Measurements from ENCODE around the gene FGF6. TPM values are rescaled to one million over a fixed set of nuclear protein-coding genes. Genes with fewer than 3 reads are reported as not detected.

Gene FGF6
- polyA plus RNA-seq, 1 experiment: not detected

GRCh38 chr12:4423528-4424195 lies 22.0 kb downstream of the FGF6 start:
- no peaks in the 10 kb centered on the region for H3K36me3 ChIP-seq (ENCODE audit: control insufficient read depth, insufficient read depth, low read length)
- no peak for TF ChIP-seq CTCF (IDR thresholded peaks at IDR 0.05; ENCODE audit: insufficient read depth, low read depth, low read length)
- no peak for DNase-seq (ENCODE audit: low read depth)
- no peaks in the 10 kb centered on the region for H3K27me3 ChIP-seq (ENCODE audit: control insufficient read depth, insufficient read depth, low read length)
- POLR2A ChIA-PET: no interaction called here
- no peak overlapping the region for H3K4me3 ChIP-seq (ENCODE audit: low read depth, low read length)
- CTCF ChIA-PET: interaction anchor here (1.4 kb wide), 1 partner anchor 13 kb away, joined by 9 read pairs; no protein-coding TSS in a partner anchor

GRCh38 chr12:4422985-4423384 lies 22.6 kb downstream of the FGF6 start:
- no peak for DNase-seq (ENCODE audit: low read depth)
- TF ChIP-seq CTCF (IDR thresholded peaks at IDR 0.05; ENCODE audit: insufficient read depth, low read depth, low read length): no peak
- Histone ChIP-seq H3K36me3 (ENCODE audit: control insufficient read depth, insufficient read depth, low read length) (no peaks in the 10 kb centered on the region), H3K4me3 (ENCODE audit: low read depth, low read length) (no peak overlapping the region), H3K27me3 (ENCODE audit: control insufficient read depth, insufficient read depth, low read length) (0 out of 2 replicates have a peak, but pooled peaks cover 2% of the 10 kb centered on the region)
- ChIA-PET POLR2A (no interaction called here), CTCF (interaction anchor here (1.4 to 4.0 kb wide), 2 partner anchors 12 to 103 kb away, joined by 9 to 48 read pairs; no protein-coding TSS in a partner anchor)

GRCh38 chr12:4421590-4422031 lies 24.0 kb downstream of the FGF6 start:
- POLR2A ChIA-PET: no interaction called here
- no peak overlapping the region for H3K4me3 ChIP-seq (ENCODE audit: low read depth, low read length)
- H3K27me3 ChIP-seq (ENCODE audit: control insufficient read depth, insufficient read depth, low read length): 0 out of 2 replicates have a peak, but pooled peaks cover 5% of the 10 kb centered on the region
- H3K36me3 ChIP-seq (ENCODE audit: control insufficient read depth, insufficient read depth, low read length): no peaks in the 10 kb centered on the region
- peak; percentile 65 for TF ChIP-seq CTCF (IDR thresholded peaks at IDR 0.05; ENCODE audit: insufficient read depth, low read depth, low read length)
- CTCF ChIA-PET: interaction anchor here (0.6 to 4.0 kb wide), 14 partner anchors 9 to 109 kb away, joined by 3 to 48 read pairs (median 4); no protein-coding TSS in a partner anchor
- no peak for DNase-seq (ENCODE audit: low read depth)

- Histone ChIP-seq H3K27me3 (ENCODE audit: control insufficient read depth, insufficient read depth, low read length) (0 out of 2 replicates have a peak, but pooled peaks cover 5% of the 10 kb centered on the region), H3K36me3 (ENCODE audit: control insufficient read depth, insufficient read depth, low read length) (no peaks in the 10 kb centered on the region), H3K4me3 (ENCODE audit: low read depth, low read length) (no peak overlapping the region)
- CTCF ChIA-PET: interaction anchor here (0.6 to 4.0 kb wide), 11 partner anchors 8 to 338 kb away, joined by 3 to 48 read pairs (median 5); no protein-coding TSS in a partner anchor
- no peak for TF ChIP-seq CTCF (IDR thresholded peaks at IDR 0.05; ENCODE audit: insufficient read depth, low read depth, low read length)
- DNase-seq (ENCODE audit: low read depth): no peak
- POLR2A ChIA-PET: no interaction called here
Observed at GRCh38 chr12:4420138-4420670, 25.4 kb downstream of the FGF6 start.

- CTCF ChIA-PET: interaction anchor here (1.9 kb wide), 1 partner anchor 17 kb away, joined by 5 read pairs; no protein-coding TSS in a partner anchor
- Histone ChIP-seq H3K27me3 (ENCODE audit: control insufficient read depth, insufficient read depth, low read length) (peaks cover 7% of the 10 kb centered on the region), H3K36me3 (ENCODE audit: control insufficient read depth, insufficient read depth, low read length) (no peaks in the 10 kb centered on the region), H3K4me3 (ENCODE audit: low read depth, low read length) (no peak overlapping the region)
- POLR2A ChIA-PET: no interaction called here
- DNase-seq (ENCODE audit: low read depth): no peak
- TF ChIP-seq CTCF (IDR thresholded peaks at IDR 0.05; ENCODE audit: insufficient read depth, low read depth, low read length): no peak
Observed at GRCh38 chr12:4418913-4419312, 26.7 kb downstream of the FGF6 start.
